GM21723 (cell line): ENCODE results near the gene PAPOLA.
"Not testable (repeated sequence)": the region's sequence is repeated elsewhere in the genome, so short reads cannot be mapped to it uniquely, and the experiment has no call there.

ENCODE experiments used
- ATAC-seq: cut with Tn5 transposase; IDR thresholded peaks from one replicate; pipeline ENCODE4 v1.9.1; 2021; ENCODE audit warnings: mild to moderate bottlenecking, moderate library complexity; ENCODE audit not compliant: unreplicated experiment

Gene PAPOLA

DNA sequence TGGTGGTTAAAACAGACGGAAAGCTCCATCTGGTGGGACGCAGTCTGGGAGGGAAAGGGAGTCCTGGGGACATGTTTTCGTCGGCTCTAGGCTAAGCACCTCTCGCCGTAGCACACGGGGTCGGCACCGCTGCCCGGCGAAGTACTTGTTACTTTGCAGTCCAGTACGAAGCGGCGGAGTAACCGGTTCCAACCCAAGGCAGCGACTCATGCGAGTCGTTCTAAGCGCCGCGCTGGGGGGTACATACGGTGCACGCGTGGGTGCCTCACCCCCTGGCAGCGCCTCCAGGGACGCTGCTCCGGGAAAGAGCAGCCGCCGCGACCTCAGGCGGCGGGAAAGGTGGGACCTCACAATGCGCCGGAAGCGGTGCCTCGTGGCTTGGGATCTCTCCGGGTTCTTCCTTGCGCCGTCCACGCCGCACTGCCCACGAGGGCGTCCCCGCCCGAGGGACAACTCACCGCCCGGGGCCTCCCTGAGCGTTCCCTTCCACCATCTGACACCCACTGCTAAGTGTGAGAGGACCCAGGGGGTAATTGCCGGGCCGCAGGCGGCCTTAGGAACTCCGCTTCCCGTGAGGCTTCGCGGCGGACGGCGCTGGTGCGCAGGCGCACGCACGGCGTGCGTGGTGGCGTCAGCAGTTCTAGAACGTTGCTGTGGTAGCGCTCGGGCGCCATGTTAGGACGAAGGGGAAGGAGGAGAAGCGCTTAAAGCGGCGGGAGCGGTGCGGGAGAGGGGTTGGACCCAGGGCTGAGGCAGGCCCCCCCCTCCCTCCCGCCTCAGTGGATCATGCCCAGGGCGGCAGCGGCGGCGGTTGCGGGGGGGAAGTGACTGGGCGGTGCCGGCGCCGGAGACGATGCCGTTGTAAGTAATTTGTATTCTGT lies at the start of gene PAPOLA:
Gene PAPOLA, plus strand, starts transcription at position 643 of the 881 bp plus-strand sequence. Its CDS starts 211 bp downstream, at position 854.
- peak; percentile 86 for ATAC-seq

DNA sequence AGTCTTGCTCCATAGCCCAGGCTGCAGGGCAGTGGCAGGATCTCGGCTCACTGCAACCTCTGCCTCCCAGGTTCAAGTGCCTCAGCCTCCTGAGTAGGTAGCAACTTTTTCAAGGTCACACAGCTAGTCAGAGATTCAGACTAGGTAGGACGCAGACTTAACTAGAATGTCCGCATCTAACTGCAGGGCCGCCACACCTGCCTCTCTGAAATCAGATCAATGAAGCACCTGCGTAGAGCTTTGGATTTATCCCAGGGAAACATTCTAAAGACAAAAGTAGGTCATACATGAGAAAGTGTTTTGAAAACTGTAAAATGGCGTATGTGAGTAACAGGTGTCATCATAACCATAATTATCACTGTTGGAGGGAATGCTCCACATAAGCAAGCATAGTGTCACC lies 49.5 kb upstream of the PAPOLA start:
- ATAC-seq, result no peak

DNA sequence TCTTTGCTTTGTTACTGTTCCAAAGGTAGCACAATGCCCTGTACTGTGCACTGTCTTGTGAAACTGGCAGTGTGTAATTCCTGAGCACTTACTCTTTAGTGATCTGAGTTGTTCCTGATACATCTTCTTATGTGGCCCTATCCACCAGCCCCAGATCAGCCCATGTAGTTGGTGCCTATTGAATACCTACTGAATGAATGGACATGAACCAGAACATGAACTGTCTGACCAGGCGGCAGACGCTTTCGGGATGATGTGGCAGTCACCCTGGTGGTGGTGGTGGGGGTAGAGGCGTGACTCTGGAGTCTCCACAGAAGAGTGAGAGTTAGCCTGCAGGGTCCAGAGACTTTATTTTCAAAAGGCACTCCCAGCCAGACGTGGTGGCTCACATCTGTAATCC lies 46.6 kb upstream of the PAPOLA start:
- ATAC-seq, result no peak

DNA sequence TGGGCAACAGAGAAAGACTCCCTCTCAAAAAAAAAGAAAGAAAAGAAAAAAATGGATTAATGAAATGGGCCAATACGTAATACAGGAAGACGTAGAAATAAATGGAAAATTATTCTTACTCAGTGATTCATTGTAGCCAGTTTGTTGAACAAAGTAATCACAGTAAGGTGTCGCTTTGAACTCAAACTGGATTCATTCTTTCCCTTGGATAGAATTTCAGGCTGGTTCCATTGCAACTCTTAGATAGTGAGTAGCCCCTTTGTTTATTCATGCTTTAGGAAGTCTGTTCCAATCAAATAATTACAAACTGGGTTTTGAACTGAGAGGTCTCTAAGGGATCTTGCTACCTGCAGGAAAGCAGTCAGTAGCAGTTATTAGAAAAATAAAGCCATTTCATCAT lies 42.3 kb upstream of the PAPOLA start:
- ATAC-seq, result no peak

DNA sequence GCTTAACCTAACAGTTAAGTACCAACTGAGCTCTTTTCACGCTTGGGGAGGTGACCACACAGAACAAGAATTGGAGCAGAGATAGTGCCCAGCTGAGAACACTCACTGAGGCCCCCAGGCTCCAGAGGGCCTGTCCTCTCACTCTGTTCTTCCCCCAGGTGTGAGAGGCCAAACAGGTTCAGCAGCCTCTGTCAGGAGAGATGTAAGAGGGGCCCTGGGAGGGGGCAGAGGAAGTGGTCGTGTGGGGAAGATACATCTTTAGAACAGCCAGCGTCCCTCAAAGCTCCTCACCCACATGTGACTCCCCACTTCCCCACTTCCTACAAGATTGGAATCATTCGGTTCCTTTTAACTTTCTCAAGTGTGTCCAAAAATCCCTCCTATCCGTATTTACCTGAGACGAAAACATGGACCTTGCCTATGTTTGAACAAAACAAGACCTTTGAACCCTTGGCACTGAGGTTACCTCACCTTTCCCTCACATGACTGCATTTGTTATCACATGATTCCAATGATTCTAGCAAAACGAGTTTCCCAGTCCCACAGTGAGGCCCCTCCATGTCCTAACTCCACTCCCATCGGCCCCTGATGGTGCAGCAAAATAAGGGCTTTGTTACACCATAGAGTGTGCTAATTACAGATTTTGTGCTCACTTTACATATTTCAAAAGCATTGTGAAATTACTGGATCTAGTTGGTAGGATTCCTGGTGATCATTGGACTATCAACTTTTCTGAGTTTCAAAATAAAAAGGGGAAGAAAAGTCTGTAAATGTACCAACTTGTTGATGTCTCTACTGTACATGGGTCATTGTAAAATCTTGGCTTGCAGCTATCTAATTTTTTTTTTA lies 40.0 kb upstream of the PAPOLA start:
- ATAC-seq, result no peak

DNA sequence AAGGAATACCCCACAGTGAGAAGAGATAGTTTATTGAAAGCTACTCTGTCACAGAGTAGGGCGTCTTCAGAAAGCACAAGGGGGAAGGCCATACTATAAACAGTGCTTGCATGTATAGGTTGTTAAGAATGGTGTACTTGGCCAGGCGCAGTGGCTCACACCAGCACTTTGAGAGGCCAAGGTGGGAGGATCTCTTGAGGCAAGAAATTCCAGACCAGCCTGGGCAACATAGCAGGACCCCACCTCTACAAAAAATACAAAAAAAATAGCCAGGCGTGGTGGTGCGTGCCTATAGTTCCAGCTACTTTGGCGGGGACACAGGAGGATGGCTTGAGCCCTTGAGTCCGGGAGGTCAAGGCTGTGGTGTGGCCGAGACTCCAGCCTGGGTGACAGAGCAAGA lies 38.0 kb upstream of the PAPOLA start:
- no peak for ATAC-seq

DNA sequence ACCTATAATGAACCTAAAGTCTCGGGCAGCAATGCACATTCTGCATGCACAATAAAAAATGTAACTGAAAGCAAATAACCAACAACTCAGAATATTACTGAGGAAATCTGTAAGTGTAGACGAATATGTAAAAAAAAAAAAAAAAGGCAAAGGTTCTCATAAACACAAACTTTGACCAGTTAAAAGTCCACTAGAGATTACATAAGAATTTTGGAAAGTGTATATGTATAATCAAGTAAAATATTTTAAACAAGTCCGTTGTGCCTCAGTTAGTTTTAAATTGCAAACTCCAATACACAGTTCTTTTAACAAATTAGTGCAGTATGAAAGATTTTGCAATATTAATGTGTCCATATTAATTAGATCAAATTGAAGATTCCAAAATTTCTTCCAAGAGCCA lies 35.3 kb upstream of the PAPOLA start:
- ATAC-seq, result no peak

DNA sequence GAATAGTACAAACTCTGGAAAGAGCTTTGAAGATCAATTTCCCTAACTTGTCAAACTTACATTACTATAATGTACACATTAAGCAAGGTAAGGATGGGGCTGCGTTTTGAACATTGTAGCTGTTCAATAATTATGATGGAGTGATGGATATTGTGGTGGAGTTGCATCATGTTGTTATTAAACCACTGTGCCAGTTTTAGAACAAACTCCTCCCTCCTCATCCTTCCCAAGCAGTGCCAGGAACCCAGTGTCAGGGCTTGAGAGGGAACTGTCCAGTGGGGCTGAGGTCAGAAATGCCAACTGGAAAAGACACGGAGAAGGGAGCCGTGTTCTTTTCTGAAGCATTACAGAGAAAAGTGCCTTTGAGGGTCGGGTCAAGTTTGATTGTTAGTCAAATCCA lies 31.9 kb upstream of the PAPOLA start:
- ATAC-seq, result no peak

DNA sequence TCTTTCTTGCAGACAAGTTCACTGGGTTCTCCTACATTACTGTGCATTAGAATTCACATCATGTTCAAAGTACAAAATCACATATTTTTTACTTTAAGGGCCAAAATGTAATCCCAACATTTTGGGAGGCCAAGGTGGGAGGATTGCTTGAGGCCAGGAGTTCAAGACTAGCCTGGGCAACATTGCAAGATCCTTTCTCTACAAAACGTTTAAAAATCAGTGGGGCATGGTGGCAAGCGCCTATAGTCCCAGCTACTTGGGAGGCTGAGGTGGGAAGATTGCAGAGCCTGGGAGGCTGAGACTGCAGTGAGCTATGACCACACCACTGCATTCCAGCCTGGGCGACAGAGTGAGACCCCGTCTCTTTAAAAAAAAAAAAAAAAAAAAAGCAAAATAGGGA lies 31.2 kb upstream of the PAPOLA start:
- not testable (repeated sequence) for ATAC-seq

DNA sequence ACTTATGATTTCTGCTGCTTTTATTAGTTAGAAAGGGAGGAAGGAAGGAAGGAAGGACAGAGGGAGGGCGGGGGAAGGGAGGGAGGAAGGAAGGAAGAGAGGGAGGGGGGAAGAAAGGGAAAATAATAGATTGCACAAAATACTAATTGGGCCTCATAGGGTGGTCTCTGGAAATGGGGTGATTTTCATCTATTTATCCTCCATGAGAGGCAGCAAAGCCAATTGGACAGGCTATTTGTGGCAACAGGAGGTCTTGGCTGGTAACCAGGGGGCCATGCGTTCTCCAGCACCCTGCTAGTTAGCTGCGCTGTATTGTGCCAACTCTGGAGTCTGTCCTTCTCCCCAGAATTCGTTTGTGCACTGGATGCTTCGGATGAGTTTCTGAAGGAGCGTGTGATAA lies 24.1 kb upstream of the PAPOLA start:
- ATAC-seq, result no peak

DNA sequence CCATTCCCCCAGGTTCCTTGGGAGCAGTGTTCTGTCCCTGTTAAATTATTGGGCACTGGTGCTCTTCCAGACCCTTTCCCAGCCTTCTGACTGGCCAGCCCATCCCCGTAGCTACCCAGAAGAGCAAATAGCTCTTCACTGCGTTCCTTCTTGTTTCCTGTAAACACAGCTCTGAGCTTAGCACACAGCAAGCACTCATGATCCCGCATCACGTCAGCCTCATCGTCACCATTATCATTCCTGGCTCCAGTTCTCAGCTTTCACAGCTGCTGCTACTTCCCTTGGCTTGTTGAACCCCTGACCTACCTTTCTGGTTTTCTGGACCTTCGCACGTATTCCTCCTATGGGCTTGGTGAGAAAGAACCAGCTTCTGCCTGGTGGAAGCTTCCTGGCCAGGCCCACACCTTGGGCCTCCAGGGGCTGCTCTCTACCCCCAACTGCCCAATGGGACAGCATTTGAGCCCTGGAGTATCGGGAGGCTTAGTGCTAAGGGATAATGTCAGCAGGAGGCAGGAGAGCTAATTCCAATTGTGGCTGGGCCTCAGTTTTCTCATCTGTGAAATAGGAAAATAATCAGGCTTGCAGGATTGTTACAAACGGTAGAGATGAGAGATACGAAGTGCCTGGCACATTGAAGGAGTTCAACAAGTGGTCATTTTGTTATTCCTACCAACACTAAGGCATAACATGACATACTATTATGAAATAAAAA lies 22.6 kb upstream of the PAPOLA start:
- ATAC-seq, result no peak

DNA sequence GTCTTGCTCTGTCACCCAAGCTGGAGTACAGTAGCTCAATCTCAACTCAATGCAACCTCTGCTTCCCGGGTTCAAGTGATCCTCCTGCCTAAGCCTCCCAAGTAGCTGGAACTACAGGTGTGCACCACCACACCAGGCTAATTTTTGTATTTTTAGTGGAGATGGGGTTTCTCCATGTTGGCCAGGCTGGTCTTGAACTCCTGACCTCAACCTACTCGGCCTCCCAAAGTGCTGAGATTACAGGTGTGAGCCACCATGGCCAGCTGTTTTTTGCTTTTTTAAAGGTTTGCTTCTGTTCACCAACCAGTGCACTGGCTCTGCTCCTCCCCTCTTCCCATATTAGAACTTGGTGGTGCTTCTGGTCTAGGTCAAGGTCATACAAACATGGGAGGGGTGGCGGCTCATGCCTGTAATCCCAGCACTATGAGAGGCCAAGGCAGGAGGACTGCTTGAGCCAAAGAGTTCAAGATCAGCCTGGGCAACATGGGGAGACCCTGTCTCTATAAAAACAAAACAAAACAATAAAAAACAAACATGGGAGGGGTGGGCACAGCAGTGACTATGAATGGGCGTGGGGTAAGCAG lies 20.4 kb upstream of the PAPOLA start:
- ATAC-seq, result no peak

DNA sequence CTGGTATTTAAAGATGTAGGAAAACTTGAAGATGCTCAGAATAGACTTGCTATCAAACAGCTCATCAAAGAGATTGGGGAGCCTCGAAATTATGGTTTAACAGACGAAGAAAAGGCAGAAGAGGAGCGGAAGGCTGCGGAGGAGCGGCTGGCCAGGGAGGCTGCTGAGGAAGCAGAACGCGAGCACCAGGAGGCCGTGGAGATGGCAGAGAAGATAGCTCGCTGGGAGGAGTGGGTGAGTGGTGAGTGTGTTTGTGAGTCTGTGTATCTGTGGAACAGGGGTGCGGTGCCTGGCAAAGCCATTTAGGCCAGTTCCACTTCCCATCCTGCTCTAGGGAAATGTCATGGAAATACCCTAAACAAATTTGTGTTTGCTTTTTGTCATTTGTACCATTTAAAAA lies 19.2 kb upstream of the PAPOLA start:
- no peak for ATAC-seq

DNA sequence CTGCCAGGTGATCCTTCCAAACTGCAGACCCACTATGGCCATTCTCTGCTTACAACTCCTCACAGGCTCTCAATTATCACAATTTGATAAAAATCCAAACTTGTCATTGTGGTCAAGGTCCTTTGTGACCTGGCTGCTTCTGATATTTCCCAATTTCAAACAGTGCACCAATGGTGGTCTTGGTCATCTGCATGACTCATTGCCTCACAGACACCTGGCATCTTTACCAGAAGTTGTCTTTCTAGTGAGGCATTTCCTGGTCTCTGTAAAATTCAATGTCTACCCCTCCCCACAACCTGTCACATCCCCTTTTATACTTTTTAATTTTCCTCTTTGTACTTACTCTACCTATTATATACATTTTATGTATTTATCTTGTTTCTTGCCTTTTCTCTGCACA lies 17.8 kb upstream of the PAPOLA start:
- no peak for ATAC-seq

DNA sequence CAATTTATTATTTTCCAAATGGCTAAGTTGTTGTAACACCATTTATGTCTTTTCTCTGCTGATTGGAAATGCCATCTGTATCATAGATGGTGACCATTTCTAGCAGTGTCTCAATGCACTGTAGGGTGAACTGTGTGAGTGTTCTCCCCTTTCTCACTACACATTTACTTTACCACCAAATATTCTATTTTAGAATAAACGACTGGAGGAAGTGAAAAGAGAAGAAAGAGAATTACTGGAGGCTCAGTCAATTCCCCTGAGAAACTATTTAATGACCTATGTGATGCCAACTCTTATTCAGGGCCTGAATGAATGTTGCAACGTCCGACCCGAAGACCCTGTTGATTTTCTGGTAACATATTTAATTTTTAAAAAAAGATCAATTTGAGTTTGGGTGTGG lies 15.5 kb upstream of the PAPOLA start:
- peak; percentile 87 for ATAC-seq

DNA sequence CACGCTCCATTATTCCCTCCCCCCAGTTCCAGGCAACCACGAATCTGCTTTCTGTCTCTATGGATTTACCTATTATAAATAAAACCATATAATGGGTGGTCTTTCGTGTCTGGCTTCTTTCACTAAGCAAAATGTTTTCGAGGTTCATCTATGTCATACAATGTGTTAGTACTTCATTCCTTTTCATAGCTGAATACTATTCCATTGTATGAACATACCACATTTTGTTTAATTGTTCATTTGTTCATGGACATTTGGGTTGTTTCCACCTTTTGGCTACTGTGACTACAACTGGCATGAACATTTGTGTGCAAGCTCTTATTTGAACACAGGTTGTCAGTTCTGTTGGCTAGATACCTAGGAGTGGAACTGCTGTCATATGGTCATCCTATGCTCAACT lies 12.9 kb upstream of the PAPOLA start:
- no peak for ATAC-seq

DNA sequence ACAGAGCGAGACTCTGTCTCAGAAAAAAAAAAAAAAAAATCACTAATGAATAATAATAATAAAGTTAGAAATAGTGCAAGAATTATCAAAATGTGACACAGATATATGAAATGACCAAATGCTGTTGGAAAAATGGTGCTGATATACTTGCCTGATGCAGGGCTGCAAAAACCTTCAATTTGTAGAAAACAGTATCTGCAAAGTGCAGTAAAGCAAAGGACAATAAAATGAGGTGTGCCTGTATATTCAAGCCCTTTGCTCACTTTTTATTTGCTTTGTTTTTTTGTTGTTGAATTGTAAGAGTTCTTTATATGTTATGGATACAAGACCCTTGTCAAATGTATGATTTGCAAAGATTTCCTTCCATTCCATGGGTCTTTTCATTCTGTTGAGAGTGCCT lies 9.0 kb upstream of the PAPOLA start:
- ATAC-seq, result no peak

DNA sequence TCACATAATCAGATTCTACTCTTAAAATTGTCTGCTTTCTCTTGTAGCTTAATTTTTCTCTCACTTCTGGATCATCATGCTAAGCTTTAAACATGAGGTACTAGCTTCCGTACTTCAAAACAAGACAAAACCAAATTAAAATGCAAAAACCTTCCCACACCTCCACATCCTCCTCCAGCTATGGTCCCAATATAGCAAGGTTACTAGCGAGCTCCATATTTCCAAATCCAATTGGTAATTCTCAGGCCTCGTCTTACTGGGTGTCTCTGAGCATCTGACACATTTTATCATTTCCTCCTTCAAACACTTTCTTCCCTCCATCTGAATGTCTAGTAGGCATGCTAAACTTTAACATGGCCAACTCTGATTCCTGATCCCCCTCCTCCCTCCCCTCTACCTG lies 7.9 kb upstream of the PAPOLA start:
- ATAC-seq, result no peak

DNA sequence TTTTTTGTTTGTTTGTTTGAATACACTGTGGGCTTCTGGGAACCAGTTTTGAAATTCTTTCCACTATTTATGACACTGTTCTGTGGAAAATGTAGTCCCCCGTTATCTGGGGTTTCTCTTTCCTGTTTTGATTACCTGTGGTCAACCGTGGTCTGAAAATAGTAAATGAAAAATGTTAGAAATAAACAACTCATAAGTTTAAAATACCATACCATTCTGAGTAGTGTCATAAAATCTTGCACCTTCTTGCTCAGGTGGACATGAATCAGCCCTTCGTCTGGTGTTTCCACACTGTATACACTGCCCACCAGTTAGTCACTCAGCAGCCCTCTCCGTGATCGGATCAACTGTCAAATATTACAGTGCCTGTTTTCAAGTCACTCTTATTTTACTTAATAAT lies 5.1 kb upstream of the PAPOLA start:
- peak; percentile 48 for ATAC-seq

DNA sequence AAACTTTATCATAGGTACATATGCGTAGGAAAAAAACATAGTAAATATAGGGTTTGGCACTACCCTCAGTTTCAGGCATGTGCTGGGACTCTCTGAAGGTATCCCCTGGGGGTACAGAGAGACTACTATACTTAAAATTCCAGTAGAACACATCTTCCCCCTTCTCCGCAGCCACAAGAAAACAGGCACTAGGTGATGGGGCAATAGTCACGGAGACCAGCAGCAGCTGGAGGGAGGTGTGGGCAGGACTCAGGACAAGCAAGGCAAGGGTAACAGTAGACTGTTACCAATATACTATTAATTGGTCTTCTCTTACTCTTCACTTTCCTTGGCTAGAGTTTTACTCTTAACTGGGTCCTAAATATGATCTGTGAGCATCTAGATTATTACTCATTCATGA lies 4.6 kb upstream of the PAPOLA start:
- ATAC-seq, result no peak

DNA sequence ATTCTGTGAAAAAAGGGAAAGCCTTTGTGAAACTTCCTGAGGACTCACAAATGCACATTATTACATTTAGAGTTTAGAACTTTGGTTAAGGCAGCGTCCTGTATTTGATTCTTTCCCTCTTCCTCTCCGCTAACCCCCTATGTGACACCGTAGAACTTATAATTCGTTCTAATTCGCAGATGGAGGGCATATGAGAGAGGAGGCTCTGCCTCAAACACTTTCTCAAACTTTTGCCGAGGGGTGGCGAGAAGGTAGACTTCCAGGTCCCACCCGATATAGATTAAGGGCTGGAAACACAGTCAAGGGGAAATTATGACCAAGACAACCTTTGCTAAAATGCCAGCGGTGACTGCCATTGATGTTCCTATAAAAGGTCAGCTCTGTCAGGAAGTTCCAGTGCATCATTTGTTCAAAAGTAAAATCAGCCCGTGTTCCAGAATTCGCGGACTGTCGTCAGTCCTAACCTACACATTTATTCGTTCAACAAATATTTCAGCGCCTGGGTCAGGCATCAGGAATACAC lies 904 bp upstream of the PAPOLA start:
- no peak for ATAC-seq
